GM18519 (cell line): ENCODE measurements around the gene SLC41A3.
"Not testable (repeated sequence)": the region's sequence is repeated elsewhere in the genome, so short reads cannot be mapped to it uniquely, and the experiment has no call there.

Experiments used
- ATAC-seq: cut with Tn5 transposase; IDR thresholded peaks from one replicate; pipeline ENCODE4 v1.9.1; 2021; ENCODE audit warnings: mild to moderate bottlenecking, moderate library complexity; ENCODE audit not compliant: unreplicated experiment, low FRiP score

SLC41A3 gene

GRCh38 chr3:126013751-126014156 lies 70.2 kb downstream of the SLC41A3 start:
- no peak for ATAC-seq

GRCh38 chr3:126009181-126009580 lies 74.7 kb downstream of the SLC41A3 start:
- ATAC-seq = no peak

GRCh38 chr3:126008219-126008618 lies 75.7 kb downstream of the SLC41A3 start:
- no peak for ATAC-seq

GRCh38 chr3:126005951-126006350 lies 78.0 kb downstream of the SLC41A3 start:
- no peak for ATAC-seq

- ATAC-seq = no peak
Measured at GRCh38 chr3:126004692-126005091, 79.2 kb downstream of the SLC41A3 start.

- no peak for ATAC-seq
Measured at GRCh38 chr3:126004217-126004616, 79.7 kb downstream of the SLC41A3 start.

GRCh38 chr3:126003447-126004190 lies 80.3 kb downstream of the SLC41A3 start:
- ATAC-seq = no peak

GRCh38 chr3:126002189-126002588 lies 81.7 kb downstream of the SLC41A3 start:
- no peak for ATAC-seq

GRCh38 chr3:125996751-125997150 lies 87.2 kb downstream of the SLC41A3 start:
- ATAC-seq = not testable (repeated sequence)

GRCh38 chr3:125990253-125990970 lies 93.5 kb downstream of the SLC41A3 start:
- no peak for ATAC-seq

GRCh38 chr3:125984951-125985350 lies 99.0 kb downstream of the SLC41A3 start:
- not testable (repeated sequence) for ATAC-seq

GRCh38 chr3:125977104-125977503 lies 106.8 kb downstream of the SLC41A3 start:
- not testable (repeated sequence) for ATAC-seq

GRCh38 chr3:125976003-125976390 lies 107.9 kb downstream of the SLC41A3 start:
- not testable (repeated sequence) for ATAC-seq

GRCh38 chr3:125975245-125976002 lies 108.5 kb downstream of the SLC41A3 start:
- ATAC-seq = not testable (repeated sequence)

GRCh38 chr3:125971997-125972944 lies 111.7 kb downstream of the SLC41A3 start:
- ATAC-seq = not testable (repeated sequence)

- ATAC-seq = not testable (repeated sequence)
Measured at GRCh38 chr3:125968701-125969592, 115.0 kb downstream of the SLC41A3 start, which contains the start of gene ROPN1B. ROPN1B (plus strand) TSS chr3:125969178; CDS start chr3:125972055, 2,877 bp downstream.

- not testable (repeated sequence) for ATAC-seq
Measured at GRCh38 chr3:125968121-125968520, 115.8 kb downstream of the SLC41A3 start.

GRCh38 chr3:125967156-125967555 lies 116.8 kb downstream of the SLC41A3 start:
- ATAC-seq = no peak

GRCh38 chr3:125965505-125965904 lies 118.4 kb downstream of the SLC41A3 start:
- no peak for ATAC-seq
